Fibroblast of mammary gland (primary cell): ENCODE data around the gene MAP7D1.

Experiments used
- DNase-seq: peaks from one replicate; pipeline ENCODE4 v3.0.0-alpha.2; 2010; ENCODE audit warnings: low read depth
- H3K4me3 ChIP-seq: 2 replicates; pipeline ENCODE4 v1.5.1; 2011; ENCODE audit warnings: low read depth, mild to moderate bottlenecking, low read length, moderate library complexity; ENCODE audit not compliant: control insufficient read depth
- CTCF ChIP-seq: conservative IDR thresholded peaks from 2 replicates; pipeline ENCODE4 v1.5.1; 2011; ENCODE audit warnings: low read depth, low read length, inconsistent platforms; ENCODE audit not compliant: control insufficient read depth, insufficient read depth

The MAP7D1 gene

GRCh38 chr1:36149973-36150295 is 6.0 kb upstream of the MAP7D1 start:
- peak overlapping the region; percentile 10 for H3K4me3 ChIP-seq
- DNase-seq, result no peak
- TF ChIP-seq CTCF, result no peak

- DNase-seq, result peak; percentile 93
- peak overlapping the region; percentile 15 for H3K4me3 ChIP-seq
- no peak for TF ChIP-seq CTCF
Observed at GRCh38 chr1:36150296-36151133, 5.4 kb upstream of the MAP7D1 start.

GRCh38 chr1:36151134-36151844 is 4.7 kb upstream of the MAP7D1 start:
- no peak for DNase-seq
- TF ChIP-seq CTCF, result no peak
- peak overlapping the region; percentile 15 for H3K4me3 ChIP-seq

- no peak overlapping the region for H3K4me3 ChIP-seq
- no peak for DNase-seq
- TF ChIP-seq CTCF, result no peak
Observed at GRCh38 chr1:36151845-36152203, 4.1 kb upstream of the MAP7D1 start.

GRCh38 chr1:36153476-36153875 is 2.5 kb upstream of the MAP7D1 start:
- no peak for TF ChIP-seq CTCF
- no peak overlapping the region for H3K4me3 ChIP-seq
- no peak for DNase-seq

- no peak for TF ChIP-seq CTCF
- no peak overlapping the region for H3K4me3 ChIP-seq
- DNase-seq, result no peak
Observed at GRCh38 chr1:36154335-36154734, 1.6 kb upstream of the MAP7D1 start.
